ENCODE measurements around the gene ARFGAP2.

ARFGAP2 gene

DNA sequence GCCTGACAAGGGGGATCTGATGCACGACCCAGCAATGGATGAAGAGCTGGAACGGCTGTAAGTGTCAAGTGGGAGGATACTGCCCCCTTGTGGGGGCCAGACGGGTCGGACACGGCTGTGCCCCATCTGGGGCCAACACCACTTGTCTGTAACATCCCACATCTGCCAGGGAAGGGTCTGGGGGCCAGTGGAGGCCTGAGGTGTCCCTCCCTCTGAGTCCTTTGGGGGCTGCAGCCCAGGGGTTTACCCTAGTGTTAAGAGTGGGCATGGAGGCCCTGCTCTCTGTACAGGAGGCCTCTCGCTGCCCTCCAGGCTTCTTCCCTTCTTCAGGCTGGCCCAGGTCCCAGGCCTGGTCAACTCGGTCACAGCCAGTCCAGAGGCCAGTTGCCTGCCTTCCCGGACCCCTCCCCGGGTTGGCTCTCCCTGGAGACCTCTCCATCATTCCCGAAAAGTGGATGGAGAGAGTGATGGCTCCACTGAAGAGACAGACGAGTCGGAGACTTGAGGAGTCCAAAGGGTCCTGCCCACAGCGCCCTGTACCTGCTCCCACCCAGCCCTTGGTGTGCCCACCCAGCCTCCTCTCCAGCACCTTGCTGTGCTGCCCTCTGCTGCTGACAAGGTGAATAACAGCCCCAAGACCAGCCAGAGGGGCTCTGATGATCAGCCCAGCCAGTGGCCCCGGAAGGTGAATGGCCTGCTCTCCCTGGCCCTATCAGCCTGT lies 15.4 kb downstream of the ARFGAP2 start:
- no peak overlapping the region for H3K4me3 ChIP-seq (replicated peaks; ENCODE audit: insufficient read depth, low read length)
- H3K27ac ChIP-seq (replicated peaks) = no peak overlapping the region
- TF ChIP-seq SPI1 (IDR thresholded peaks at IDR 0.05; ENCODE audit: borderline replicate concordance, low read depth) (no peak), POLR2AphosphoS5 (IDR thresholded peaks at IDR 0.05; ENCODE audit: low read depth) (peak; percentile 11; the same call in 1 of the 2 replicates)
- TF ChIP-seq, protein P1, sequence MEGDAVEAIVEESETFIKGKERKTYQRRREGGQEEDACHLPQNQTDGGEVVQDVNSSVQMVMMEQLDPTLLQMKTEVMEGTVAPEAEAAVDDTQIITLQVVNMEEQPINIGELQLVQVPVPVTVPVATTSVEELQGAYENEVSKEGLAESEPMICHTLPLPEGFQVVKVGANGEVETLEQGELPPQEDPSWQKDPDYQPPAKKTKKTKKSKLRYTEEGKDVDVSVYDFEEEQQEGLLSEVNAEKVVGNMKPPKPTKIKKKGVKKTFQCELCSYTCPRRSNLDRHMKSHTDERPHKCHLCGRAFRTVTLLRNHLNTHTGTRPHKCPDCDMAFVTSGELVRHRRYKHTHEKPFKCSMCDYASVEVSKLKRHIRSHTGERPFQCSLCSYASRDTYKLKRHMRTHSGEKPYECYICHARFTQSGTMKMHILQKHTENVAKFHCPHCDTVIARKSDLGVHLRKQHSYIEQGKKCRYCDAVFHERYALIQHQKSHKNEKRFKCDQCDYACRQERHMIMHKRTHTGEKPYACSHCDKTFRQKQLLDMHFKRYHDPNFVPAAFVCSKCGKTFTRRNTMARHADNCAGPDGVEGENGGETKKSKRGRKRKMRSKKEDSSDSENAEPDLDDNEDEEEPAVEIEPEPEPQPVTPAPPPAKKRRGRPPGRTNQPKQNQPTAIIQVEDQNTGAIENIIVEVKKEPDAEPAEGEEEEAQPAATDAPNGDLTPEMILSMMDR (IDR thresholded peaks at IDR 0.05; ENCODE audit: insufficient read depth, low read length) = peak; percentile 86
- peak in 1 of 2 experiments; percentile 61 for DNase-seq (ENCODE audit: low read depth in 1 of 2, low spot score in 1 of 2)
- H3K27me3 ChIP-seq (ENCODE audit: insufficient read depth, poor library complexity, severe bottlenecking) = no peaks in the 10 kb centered on the region

DNA sequence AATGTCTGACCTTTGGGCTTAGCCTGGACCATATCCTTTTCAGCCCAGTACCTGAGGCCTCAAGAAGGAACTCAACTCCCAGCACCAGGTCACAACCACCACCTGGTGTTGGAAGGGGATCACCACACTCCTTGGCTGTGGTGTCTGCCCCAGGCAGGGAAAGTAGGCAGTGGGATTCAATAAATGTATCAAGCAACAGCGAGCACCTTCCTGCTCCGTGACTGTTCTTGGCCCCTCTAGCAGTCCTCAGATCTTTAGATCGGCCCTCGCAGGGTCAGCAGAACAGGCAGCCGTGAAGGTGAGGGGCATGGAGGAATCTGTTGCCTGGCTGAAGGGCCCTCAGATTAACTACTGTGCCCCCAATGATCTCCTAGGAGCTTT lies 15.9 kb downstream of the ARFGAP2 start:
- Histone ChIP-seq H3K27me3 (ENCODE audit: insufficient read depth, poor library complexity, severe bottlenecking) (no peaks in the 10 kb centered on the region), H3K27ac (replicated peaks) (no peak overlapping the region), H3K4me3 (replicated peaks; ENCODE audit: insufficient read depth, low read length) (no peak overlapping the region)
- TF ChIP-seq POLR2AphosphoS5 (IDR thresholded peaks at IDR 0.05; ENCODE audit: low read depth) (no peak), GABPA (IDR thresholded peaks at IDR 0.05; ENCODE audit: low read depth) (no peak), SPI1 (IDR thresholded peaks at IDR 0.05; ENCODE audit: borderline replicate concordance, low read depth) (no peak)
- TF ChIP-seq, protein P2, sequence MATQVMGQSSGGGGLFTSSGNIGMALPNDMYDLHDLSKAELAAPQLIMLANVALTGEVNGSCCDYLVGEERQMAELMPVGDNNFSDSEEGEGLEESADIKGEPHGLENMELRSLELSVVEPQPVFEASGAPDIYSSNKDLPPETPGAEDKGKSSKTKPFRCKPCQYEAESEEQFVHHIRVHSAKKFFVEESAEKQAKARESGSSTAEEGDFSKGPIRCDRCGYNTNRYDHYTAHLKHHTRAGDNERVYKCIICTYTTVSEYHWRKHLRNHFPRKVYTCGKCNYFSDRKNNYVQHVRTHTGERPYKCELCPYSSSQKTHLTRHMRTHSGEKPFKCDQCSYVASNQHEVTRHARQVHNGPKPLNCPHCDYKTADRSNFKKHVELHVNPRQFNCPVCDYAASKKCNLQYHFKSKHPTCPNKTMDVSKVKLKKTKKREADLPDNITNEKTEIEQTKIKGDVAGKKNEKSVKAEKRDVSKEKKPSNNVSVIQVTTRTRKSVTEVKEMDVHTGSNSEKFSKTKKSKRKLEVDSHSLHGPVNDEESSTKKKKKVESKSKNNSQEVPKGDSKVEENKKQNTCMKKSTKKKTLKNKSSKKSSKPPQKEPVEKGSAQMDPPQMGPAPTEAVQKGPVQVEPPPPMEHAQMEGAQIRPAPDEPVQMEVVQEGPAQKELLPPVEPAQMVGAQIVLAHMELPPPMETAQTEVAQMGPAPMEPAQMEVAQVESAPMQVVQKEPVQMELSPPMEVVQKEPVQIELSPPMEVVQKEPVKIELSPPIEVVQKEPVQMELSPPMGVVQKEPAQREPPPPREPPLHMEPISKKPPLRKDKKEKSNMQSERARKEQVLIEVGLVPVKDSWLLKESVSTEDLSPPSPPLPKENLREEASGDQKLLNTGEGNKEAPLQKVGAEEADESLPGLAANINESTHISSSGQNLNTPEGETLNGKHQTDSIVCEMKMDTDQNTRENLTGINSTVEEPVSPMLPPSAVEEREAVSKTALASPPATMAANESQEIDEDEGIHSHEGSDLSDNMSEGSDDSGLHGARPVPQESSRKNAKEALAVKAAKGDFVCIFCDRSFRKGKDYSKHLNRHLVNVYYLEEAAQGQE (IDR thresholded peaks at IDR 0.05; ENCODE audit: insufficient replicate concordance, low read depth) = no peak
- TF ChIP-seq, protein P1 (IDR thresholded peaks at IDR 0.05; ENCODE audit: insufficient read depth, low read length) = no peak
- DNase-seq (ENCODE audit: low read depth in 1 of 2, low spot score in 1 of 2) = no peak

DNA sequence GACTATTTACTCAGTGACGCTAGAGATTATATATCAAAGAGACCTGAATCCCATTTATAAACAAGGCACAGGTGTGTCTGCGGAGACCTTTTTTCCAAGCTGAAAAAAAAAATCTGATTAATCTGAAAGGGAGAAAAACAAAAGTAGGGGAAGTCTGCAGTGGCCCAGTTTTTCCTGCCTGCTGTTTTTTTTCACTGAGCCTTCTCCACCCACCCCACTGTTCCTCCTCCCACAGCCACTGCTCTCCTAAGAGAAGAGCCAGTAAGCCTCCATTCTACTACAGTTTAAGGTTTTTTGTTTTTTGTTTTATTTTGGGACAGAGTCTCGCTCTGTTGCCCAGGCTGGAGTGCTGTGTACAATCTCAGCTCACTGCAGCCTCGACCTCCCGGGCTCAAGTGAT lies 18.4 kb downstream of the ARFGAP2 start:
- no peak for DNase-seq (ENCODE audit: low read depth in 1 of 2, low spot score in 1 of 2)
- H3K27me3 ChIP-seq (ENCODE audit: insufficient read depth, poor library complexity, severe bottlenecking) = no peaks in the 10 kb centered on the region
- no peak overlapping the region for H3K27ac ChIP-seq (replicated peaks)
- TF ChIP-seq, protein P1 (IDR thresholded peaks at IDR 0.05; ENCODE audit: insufficient read depth, low read length) = no peak
- TF ChIP-seq, protein P2 (IDR thresholded peaks at IDR 0.05; ENCODE audit: insufficient replicate concordance, low read depth) = no peak
- TF ChIP-seq POLR2AphosphoS5 (IDR thresholded peaks at IDR 0.05; ENCODE audit: low read depth) (no peak), GABPA (IDR thresholded peaks at IDR 0.05; ENCODE audit: low read depth) (no peak)
- no peak overlapping the region for H3K4me3 ChIP-seq (replicated peaks; ENCODE audit: insufficient read depth, low read length)

DNA sequence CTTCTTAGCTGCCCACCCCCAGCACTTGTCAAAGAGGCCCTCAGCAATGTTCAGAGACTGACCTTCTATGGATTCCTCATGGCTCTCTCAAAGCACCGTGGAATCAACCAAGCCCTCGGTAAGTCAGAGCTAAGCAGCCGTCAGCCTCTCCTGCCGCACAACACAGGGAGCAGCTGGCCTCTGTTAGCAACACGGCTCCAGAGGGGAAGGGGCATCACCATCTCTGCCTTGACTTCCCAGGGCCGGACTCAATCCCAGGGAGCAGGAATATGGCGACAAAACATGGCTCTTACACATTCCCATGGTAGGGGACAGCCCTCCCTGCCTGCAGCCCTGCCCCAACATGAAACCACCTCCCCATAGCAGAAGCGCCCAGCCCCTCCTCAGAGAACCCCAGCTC lies 18.9 kb downstream of the ARFGAP2 start:
- Histone ChIP-seq H3K27ac (replicated peaks) (no peak overlapping the region), H3K27me3 (ENCODE audit: insufficient read depth, poor library complexity, severe bottlenecking) (no peaks in the 10 kb centered on the region), H3K4me3 (replicated peaks; ENCODE audit: insufficient read depth, low read length) (no peak overlapping the region)
- TF ChIP-seq, protein P2 (IDR thresholded peaks at IDR 0.05; ENCODE audit: insufficient replicate concordance, low read depth) = no peak
- TF ChIP-seq SPI1 (IDR thresholded peaks at IDR 0.05; ENCODE audit: borderline replicate concordance, low read depth) = no peak
- no peak; the same call in 1 of the 2 replicates for TF ChIP-seq POLR2AphosphoS5 (IDR thresholded peaks at IDR 0.05; ENCODE audit: low read depth)
- no peak for TF ChIP-seq GABPA (IDR thresholded peaks at IDR 0.05; ENCODE audit: low read depth)
- TF ChIP-seq, protein P1 (IDR thresholded peaks at IDR 0.05; ENCODE audit: insufficient read depth, low read length) = no peak
- no peak for DNase-seq (ENCODE audit: low read depth in 1 of 2, low spot score in 1 of 2)

Measured in HL-60 (cell line).